ENCODE measurements around the gene ZNF799. TPM values are rescaled to one million over a fixed set of nuclear protein-coding genes. Genes with fewer than 3 reads are reported as not detected.
"Not testable (repeated sequence)": the region's sequence is repeated elsewhere in the genome, so short reads cannot be mapped to it uniquely, and the experiment has no call there.

ZNF799 gene
- 1 to 10 TPM; 1.9 to 2.1 (median 2.0) TPM for total RNA-seq

DNA sequence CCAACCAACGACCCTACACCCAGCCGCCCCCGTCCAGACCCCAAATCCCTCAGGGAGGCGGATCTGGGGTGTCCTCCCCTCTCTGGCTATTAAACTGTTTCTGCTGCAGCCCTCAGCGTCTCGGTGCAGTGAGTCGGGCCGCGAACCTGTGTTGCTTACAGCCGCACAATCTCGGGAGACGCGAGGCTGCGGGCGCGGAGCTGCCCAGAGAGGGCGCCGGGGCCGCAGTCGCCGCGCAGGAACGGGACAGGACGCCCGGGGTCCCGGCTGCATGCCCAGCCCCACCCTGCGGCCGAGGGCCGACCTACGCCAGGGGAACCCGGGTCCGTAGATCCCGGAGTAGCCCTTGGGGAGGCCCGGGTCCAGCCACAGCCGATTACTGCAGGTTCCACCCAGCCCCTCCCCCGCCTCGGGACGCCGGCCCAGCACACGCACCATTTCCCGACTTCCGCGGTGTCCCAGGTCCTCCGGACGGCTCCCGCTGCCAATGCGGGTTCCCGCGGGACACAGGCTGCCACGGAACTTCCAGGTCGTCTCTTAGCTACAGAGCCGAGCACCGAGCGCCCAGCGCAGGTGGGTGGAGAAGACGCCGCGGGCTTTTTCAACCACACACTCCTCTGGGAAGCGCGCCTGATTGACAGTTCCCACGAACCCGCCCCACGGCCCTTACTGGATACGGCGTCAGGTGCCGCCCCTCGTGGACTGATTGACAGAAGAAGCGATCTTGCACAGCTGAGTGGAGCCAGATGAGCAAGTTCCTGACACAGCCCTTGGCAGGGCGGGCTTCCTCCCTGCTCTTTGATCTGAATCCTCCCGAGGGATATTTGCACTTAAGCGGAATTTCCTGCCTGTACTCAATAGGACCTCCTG, at the start of gene ZNF799:
Gene ZNF799 (minus strand): TSS at position 639 of the 870 bp plus-strand sequence. CDS start 201 bp downstream, at position 438.
- peak within 1 kb of the TSS; percentile 92 for H3K4me3 Mint-ChIP-seq
- H3K36me3 Mint-ChIP-seq (ENCODE audit: insufficient read depth): peaks cover 8% of the 10 kb centered on the region
- ATAC-seq (peak; percentile 96 to 98), DNase-seq (peak; percentile 76)
- H3K9me3 Mint-ChIP-seq: peaks cover under 1% of the 10 kb centered on the region
- peaks cover 17% of the 10 kb centered on the region for H3K4me1 Mint-ChIP-seq (ENCODE audit: low read depth)
- no peaks in the 10 kb centered on the region for H3K27me3 Mint-ChIP-seq (ENCODE audit: low read depth)

DNA sequence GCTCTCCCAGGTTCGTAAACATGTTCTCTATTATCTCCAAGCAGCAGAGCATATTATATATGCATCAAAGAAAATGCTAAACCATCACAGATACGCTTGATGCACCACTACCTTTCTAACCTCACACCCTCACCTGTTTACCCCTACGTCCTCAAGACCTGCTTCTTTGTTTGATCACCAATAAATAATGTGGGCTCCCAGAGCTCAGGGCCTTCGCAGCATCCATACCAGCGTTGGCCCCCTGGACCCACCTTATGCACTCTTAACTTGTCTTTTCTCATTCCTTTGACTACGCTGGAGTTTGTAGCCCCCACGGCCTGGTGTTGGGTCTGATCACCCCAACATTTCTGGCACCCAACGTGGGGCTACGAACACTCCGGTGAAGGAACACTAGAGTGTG, 49.8 kb upstream of the ZNF799 start:
- Mint-ChIP-seq H3K9me3 (peaks cover 22% of the 10 kb centered on the region), H3K27me3 (ENCODE audit: low read depth) (no peaks in the 10 kb centered on the region), H3K36me3 (ENCODE audit: insufficient read depth) (peaks cover 11% of the 10 kb centered on the region), H3K4me3 (no peak overlapping the region), H3K4me1 (ENCODE audit: low read depth) (no peaks in the 10 kb centered on the region)
- ATAC-seq: no peak
- no peak for DNase-seq

DNA sequence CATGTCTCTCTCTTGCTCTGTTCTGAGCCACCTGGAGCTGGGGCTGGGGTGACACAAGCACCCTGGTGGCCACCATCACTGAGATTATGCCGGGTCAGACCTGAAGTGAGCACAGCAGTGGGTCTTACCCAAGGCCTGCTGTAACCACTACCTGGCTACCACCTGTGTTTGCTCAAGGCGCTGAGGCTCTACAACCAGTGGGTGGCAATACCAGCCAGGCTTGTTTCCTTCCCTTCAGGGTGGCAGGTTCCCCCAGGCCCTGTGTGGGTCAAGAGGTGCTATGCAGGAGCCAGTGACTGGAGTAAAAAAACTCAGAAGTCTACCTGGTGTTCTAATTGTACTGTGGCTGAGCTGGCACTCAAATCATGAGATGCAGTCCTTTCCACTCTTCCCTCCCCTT, 47.7 kb upstream of the ZNF799 start:
- DNase-seq (no peak), ATAC-seq (no peak)
- peaks cover 26% of the 10 kb centered on the region for H3K9me3 Mint-ChIP-seq
- peaks cover 13% of the 10 kb centered on the region for H3K36me3 Mint-ChIP-seq (ENCODE audit: insufficient read depth)
- H3K4me3 Mint-ChIP-seq: no peak overlapping the region
- H3K4me1 Mint-ChIP-seq (ENCODE audit: low read depth): no peaks in the 10 kb centered on the region
- no peaks in the 10 kb centered on the region for H3K27me3 Mint-ChIP-seq (ENCODE audit: low read depth)

DNA sequence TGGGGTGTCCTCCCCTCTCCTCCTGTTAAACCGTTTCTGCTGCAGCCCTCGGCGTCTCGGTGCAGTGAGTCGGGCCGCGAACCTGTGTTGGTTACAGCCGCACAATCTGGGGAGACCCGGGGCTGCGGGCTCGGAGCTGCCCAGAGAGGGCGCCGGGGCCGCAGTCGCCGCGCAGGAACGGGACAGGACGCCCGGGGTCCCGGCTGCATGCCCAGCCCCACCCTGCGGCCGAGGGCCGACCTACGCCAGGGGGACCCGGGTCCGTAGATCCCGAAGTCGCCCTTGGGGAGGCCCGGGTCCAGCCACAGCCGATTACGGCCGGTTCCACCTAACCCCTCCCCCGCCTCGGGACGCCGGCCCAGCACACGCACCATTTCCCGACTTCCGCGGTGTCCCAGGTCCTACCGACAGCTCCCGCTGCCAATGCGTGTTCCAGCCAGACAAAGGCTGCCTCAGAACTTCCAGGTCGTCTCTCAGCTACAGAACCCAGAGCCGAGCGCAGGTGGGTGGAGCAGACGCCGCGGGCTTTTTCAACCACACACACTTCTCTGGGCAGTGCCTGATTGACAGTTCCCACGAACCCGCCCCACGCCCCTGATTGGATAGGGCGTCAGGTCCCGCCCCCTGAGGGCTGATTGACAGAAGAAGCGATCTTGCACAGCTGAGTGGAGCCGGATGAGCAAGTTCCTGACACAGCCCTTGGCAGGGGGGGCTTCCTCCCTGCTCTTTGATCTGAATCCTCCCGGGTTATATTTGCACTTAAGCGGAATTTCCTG, 39.7 kb upstream of the ZNF799 start, which contains the start of gene ZNF443:
Gene ZNF443 (minus strand): TSS at position 481 of the 776 bp plus-strand sequence. CDS start 107 bp downstream, at position 374.
- peak; percentile 98 for ATAC-seq
- DNase-seq: peak; percentile 99
- H3K9me3 Mint-ChIP-seq: peaks cover 16% of the 10 kb centered on the region
- H3K4me3 Mint-ChIP-seq: peak within 1 kb of the TSS; percentile 99
- peaks cover 2% of the 10 kb centered on the region for H3K36me3 Mint-ChIP-seq (ENCODE audit: insufficient read depth)
- no peaks in the 10 kb centered on the region for H3K27me3 Mint-ChIP-seq (ENCODE audit: low read depth)
- peaks cover 24% of the 10 kb centered on the region for H3K4me1 Mint-ChIP-seq (ENCODE audit: low read depth)

DNA sequence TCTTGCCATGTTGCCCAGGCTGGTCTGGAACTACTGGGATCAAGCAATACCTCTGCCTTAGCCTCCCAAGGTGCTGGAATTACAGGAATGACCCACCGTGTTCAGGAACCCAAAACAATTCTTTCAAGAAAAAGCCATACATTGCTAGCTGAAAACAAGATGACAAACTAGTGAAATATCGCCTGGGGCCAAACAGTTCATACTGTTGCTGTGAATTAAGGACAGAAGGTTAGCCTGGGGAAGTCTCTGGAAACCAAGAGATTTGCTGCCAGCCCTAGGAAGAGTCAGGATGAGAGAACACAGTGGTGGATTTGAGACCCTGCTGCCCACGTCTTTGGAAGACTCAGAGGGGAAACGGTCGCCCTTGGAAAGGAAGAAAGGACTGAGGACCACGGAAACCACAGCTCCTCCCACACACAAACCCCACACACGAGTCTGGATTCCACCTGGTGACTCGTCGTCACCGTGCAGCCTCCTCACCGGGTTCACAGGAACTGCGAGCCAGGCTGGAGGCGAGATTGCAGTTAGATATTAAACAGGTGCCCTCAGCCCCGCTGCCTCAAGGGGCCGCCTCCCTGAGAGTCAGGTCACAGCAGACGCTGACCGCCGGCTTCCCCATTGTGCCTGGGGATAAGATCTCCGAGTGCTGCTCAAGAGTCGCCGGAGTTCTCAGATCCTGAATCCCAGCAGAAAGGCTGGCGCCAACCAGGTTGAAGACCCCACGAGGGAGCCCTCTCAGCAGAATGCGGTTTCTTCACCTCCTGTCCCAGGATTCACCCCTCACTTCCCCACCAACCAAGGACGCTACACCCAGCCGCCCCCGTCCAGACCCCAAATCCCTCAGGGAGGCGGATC, 38.8 kb upstream of the ZNF799 start:
- peaks cover 17% of the 10 kb centered on the region for H3K9me3 Mint-ChIP-seq
- ATAC-seq: peak; percentile 24 to 29
- not testable (repeated sequence) for H3K36me3 Mint-ChIP-seq (ENCODE audit: insufficient read depth)

DNA sequence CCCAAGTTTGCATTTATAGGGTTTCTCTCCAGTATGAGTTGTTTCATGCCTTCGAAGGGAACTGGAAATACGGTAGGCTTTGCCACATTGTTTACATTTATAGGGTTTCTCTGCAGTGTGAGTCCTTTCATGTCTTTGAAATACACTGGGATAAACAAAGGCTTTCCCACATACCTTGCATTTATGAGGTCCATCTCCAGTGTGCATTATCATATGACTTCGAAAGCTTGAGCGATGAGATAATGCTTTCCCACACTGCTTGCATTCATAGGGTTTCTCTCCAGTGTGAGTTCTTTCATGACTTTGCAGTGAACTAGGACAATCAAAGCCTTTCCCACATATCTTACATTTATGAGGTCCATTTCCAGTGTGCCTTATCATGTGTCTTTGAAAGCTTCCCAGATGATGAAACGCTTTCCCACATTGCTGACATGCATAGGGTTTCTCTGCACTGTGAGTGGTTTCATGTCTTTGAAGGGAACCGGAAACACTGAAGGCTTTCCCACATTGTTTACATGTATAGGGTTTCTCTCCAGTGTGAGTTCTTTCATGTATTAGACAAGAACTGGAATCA, 29.7 kb upstream of the ZNF799 start:
- not testable (repeated sequence) for H3K4me3 Mint-ChIP-seq; DNase-seq; H3K4me1 Mint-ChIP-seq (ENCODE audit: low read depth); ATAC-seq; H3K27me3 Mint-ChIP-seq (ENCODE audit: low read depth)
- peaks cover 44% of the 10 kb centered on the region for H3K36me3 Mint-ChIP-seq (ENCODE audit: insufficient read depth)
- peaks cover 44% of the 10 kb centered on the region for H3K9me3 Mint-ChIP-seq

More for the DNA sequence above, 38.8 kb upstream of the ZNF799 start:
- Mint-ChIP-seq H3K4me3 (peak overlapping the region; percentile 99), H3K4me1 (ENCODE audit: low read depth) (peaks cover 24% of the 10 kb centered on the region)
- peak; percentile 51 for DNase-seq
- H3K27me3 Mint-ChIP-seq (ENCODE audit: low read depth): not testable (repeated sequence)

- Mint-ChIP-seq H3K4me1 (ENCODE audit: low read depth) (no peaks in the 10 kb centered on the region), H3K4me3 (no peak overlapping the region), H3K36me3 (ENCODE audit: insufficient read depth) (peaks cover 27% of the 10 kb centered on the region), H3K27me3 (ENCODE audit: low read depth) (no peaks in the 10 kb centered on the region), H3K9me3 (peaks cover 33% of the 10 kb centered on the region)
- ATAC-seq (no peak), DNase-seq (no peak)
These were observed 24.8 kb upstream of the ZNF799 start for GRCh38 chr19:12425888-12426274.

DNA sequence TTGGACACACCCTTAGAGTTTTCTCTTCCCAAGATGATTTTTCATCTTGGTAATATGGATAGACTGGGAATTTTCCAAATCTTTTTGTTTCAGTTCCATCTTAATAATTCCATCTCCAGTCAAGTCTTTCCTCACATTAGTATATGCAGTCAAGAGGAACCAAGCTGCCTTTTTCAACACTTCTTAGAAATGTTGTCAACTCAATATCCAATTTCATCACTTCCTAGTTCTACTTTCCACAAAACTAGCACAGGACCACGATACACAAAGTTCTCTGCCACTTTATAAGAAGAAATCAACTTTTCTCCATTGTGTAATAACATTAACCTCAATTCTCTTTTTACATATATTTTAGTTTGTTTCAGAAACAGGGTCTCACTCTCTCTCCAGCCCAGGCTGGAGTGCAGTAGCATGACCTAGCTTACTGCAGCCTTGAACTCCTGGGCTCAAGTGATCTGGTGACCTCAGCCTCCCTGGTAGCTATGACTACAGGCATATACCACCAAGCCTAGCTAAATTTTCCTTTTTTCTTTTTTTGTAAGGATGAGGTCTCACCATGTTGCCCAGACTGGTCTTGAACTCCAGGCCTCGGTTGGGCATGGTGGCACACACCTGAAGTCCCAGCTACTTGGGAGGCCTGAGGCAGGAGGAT, 24.3 kb upstream of the ZNF799 start:
- H3K4me3 Mint-ChIP-seq: no peak overlapping the region

DNA sequence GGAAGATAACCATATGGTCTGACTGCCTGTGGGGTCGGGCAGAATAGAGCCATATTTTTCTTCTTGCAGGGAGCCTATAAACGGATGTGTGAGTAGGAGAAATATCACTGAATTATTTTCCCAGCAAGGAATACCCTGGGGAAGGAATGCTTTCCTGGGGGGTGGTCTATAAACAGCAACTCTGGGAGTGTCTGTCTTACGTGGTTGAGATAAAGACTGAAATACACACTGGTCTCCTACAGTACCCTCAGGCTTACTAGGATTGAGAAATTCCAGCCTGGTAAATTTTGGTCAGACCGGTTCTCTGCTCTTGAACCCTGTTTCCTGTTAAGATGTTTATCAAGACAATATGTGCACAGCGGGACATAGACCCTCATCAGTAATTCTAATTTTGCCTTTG, 16.2 kb upstream of the ZNF799 start:
- not testable (repeated sequence) for H3K4me3 Mint-ChIP-seq; DNase-seq; ATAC-seq; H3K27me3 Mint-ChIP-seq (ENCODE audit: low read depth); H3K36me3 Mint-ChIP-seq (ENCODE audit: insufficient read depth); H3K4me1 Mint-ChIP-seq (ENCODE audit: low read depth)
- H3K9me3 Mint-ChIP-seq: peaks cover 15% of the 10 kb centered on the region

More for the DNA sequence above, 24.3 kb upstream of the ZNF799 start:
- H3K4me1 Mint-ChIP-seq (ENCODE audit: low read depth): no peaks in the 10 kb centered on the region
- peaks cover 28% of the 10 kb centered on the region for H3K9me3 Mint-ChIP-seq
- ATAC-seq (no peak), DNase-seq (no peak)
- no peaks in the 10 kb centered on the region for H3K27me3 Mint-ChIP-seq (ENCODE audit: low read depth)
- H3K36me3 Mint-ChIP-seq (ENCODE audit: insufficient read depth): peaks cover 22% of the 10 kb centered on the region

DNA sequence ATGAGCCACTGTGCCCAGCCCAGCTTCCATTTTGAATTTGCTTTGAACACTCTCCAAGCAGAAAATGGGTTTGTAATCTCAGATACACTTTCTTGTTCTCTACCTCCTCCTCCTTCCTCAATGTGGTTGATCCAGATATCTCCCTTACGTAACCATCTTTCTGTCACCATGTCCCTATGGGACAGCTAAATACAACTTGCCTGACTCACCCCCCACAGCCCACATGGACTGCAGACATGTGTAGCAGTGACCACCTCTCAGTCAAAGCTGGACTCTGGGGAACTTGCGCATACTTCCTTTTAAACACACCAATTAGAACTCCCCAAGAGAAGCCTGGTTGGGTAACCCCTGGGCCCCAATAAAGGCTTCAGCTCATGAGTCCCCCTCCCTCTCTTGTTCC, 10.8 kb upstream of the ZNF799 start:
- Mint-ChIP-seq H3K9me3 (peaks cover 12% of the 10 kb centered on the region), H3K4me1 (ENCODE audit: low read depth) (no peaks in the 10 kb centered on the region), H3K4me3 (no peak overlapping the region), H3K27me3 (ENCODE audit: low read depth) (no peaks in the 10 kb centered on the region), H3K36me3 (ENCODE audit: insufficient read depth) (no peaks in the 10 kb centered on the region)
- no peak for DNase-seq
- no peak for ATAC-seq

- Mint-ChIP-seq H3K4me1 (ENCODE audit: low read depth) (peaks cover 17% of the 10 kb centered on the region), H3K4me3 (peak overlapping the region; percentile 92), H3K36me3 (ENCODE audit: insufficient read depth) (peaks cover 14% of the 10 kb centered on the region)
- not testable (repeated sequence) for H3K27me3 Mint-ChIP-seq (ENCODE audit: low read depth); H3K9me3 Mint-ChIP-seq
- DNase-seq: peak; percentile 27
- peak; percentile 16 to 47 for ATAC-seq
These were observed 1.0 kb downstream of the ZNF799 start for GRCh38 chr19:12399901-12400632.

GRCh38 chr19:12391148-12391547, 9.9 kb downstream of the ZNF799 start:
- Mint-ChIP-seq H3K36me3 (ENCODE audit: insufficient read depth) (peaks cover 54% of the 10 kb centered on the region), H3K9me3 (peaks cover 49% of the 10 kb centered on the region)
- not testable (repeated sequence) for ATAC-seq; H3K4me3 Mint-ChIP-seq; H3K27me3 Mint-ChIP-seq (ENCODE audit: low read depth); H3K4me1 Mint-ChIP-seq (ENCODE audit: low read depth); DNase-seq

DNA sequence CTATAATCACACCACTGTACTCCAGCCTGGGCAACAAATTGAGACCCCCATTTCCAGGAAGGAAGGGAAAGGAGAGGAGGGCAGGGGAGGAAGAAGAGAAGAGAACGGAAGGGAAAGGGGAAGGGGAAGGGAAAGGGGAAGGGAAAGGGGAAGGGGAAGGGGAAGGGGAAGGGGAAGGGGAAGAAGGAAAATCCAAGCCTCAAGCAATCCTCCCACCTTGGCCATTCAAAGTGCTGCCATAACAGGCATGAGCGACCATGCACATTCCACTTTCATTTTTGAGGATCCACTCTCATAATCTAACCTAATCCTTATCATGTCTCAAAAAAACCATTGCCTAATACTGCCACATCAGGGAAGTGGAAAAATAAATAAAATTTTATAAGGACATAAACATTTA, 14.7 kb downstream of the ZNF799 start:
- ATAC-seq; H3K4me1 Mint-ChIP-seq (ENCODE audit: low read depth); H3K4me3 Mint-ChIP-seq; DNase-seq; H3K27me3 Mint-ChIP-seq (ENCODE audit: low read depth): not testable (repeated sequence)
- peaks cover 28% of the 10 kb centered on the region for H3K36me3 Mint-ChIP-seq (ENCODE audit: insufficient read depth)
- peaks cover 30% of the 10 kb centered on the region for H3K9me3 Mint-ChIP-seq
